A673 (cell line): ENCODE data around the gene LRRC43. TPM values are rescaled to one million over a fixed set of nuclear protein-coding genes. Genes with fewer than 3 reads are reported as not detected.

Experiments used
- BruUV-seq: library from RNA; stranded (reverse); fragments of 400-500 nt; replicated peaks from 2 replicates; lab custom pipeline; 2021; lab: Mats Ljungman, UMichigan
- CTCF ChIA-PET: fragments of 300-600 bp; sonication (Branson Sonifier 250); formaldehyde crosslinking; loops from one replicate; lab custom pipeline; 2022; ENCODE audit warnings: antibody characterized with exemption; lab: Charles Lee
- POLR2A ChIA-PET: fragments of 300-600 bp; sonication (Branson Sonifier 250); formaldehyde crosslinking; loops from one replicate; lab custom pipeline; 2022; ENCODE audit warnings: antibody characterized with exemption; ENCODE audit not compliant: low non-redundant PET; lab: Charles Lee
- DNase-seq: peaks from one replicate; pipeline ENCODE4 v3.0.0-alpha.2; 2015; ENCODE audit warnings: low spot score
- H3K27ac ChIP-seq: fragments of 200-600 bp; sonication (generic); 2 replicates; pipeline ENCODE4 v1.5.1; 2016; ENCODE audit warnings: mixed run types, low read depth, mild to moderate bottlenecking, mixed read lengths, antibody characterized with exemption, low read length; ENCODE audit not compliant: poor library complexity, severe bottlenecking
- H3K27me3 ChIP-seq: fragments of 200-600 bp; sonication (generic); replicated peaks from 2 replicates; pipeline ENCODE4 v1.6.1; 2017; ENCODE audit warnings: mixed run types, low read depth, mild to moderate bottlenecking, mixed read lengths, antibody characterized with exemption, low read length; ENCODE audit not compliant: insufficient read depth, poor library complexity
- H3K36me3 ChIP-seq: fragments of 200-600 bp; sonication (generic); 2 replicates; pipeline ENCODE4 v1.6.1; 2016; ENCODE audit warnings: mixed run types, mild to moderate bottlenecking, mixed read lengths, antibody characterized with exemption, low read length; ENCODE audit not compliant: insufficient read depth, poor library complexity, severe bottlenecking
- H3K4me1 ChIP-seq: fragments of 200-600 bp; sonication (generic); 2 replicates; pipeline ENCODE4 v1.6.1; 2017; ENCODE audit warnings: mixed run types, mild to moderate bottlenecking, mixed read lengths, antibody characterized with exemption, low read length; ENCODE audit not compliant: insufficient read depth, poor library complexity, severe bottlenecking
- H3K4me3 ChIP-seq: fragments of 200-600 bp; sonication (generic); 2 replicates; pipeline ENCODE4 v1.5.1; 2016; ENCODE audit warnings: low read depth, mixed run types, mild to moderate bottlenecking, mixed read lengths, low read length; ENCODE audit not compliant: poor library complexity, severe bottlenecking
- H3K9me3 ChIP-seq: fragments of 200-600 bp; sonication (generic); 2 replicates; pipeline ENCODE4 v1.6.1; 2016; ENCODE audit warnings: mixed run types, low read depth, mild to moderate bottlenecking, mixed read lengths, antibody characterized with exemption, low read length; ENCODE audit not compliant: poor library complexity, severe bottlenecking
- CTCF ChIP-seq: fragments of 300-800, 200-600 bp; sonication (generic); conservative IDR thresholded peaks from 2 replicates; pipeline ENCODE4 v1.5.1; 2017; ENCODE audit warnings: low read depth, mild to moderate bottlenecking, antibody characterized with exemption, low read length, moderate library complexity, mixed read lengths
- EZH2 ChIP-seq: fragments of 200-600 bp; sonication (generic); IDR thresholded peaks from 2 replicates; pipeline ENCODE4 v1.6.1; 2017; ENCODE audit warnings: borderline replicate concordance, low read depth, mild to moderate bottlenecking, mixed read lengths, antibody characterized with exemption, low read length; ENCODE audit not compliant: poor library complexity, severe bottlenecking
- intact Hi-C: fragments of 100-400 bp; cut with micrococcal nuclease; formaldehyde crosslinking; loops from one replicate; pipeline ENCODE4 v1.10.0; 2022; ENCODE audit not compliant: unreplicated experiment
- total RNA-seq: library from RNA; stranded (reverse); gene quantifications from 2 replicates; pipeline ENCODE4 v1.2.3, GENCODE V29; 2021

Gene LRRC43
- total RNA-seq, 1 experiment from 2014 or later, result not detected

DNA sequence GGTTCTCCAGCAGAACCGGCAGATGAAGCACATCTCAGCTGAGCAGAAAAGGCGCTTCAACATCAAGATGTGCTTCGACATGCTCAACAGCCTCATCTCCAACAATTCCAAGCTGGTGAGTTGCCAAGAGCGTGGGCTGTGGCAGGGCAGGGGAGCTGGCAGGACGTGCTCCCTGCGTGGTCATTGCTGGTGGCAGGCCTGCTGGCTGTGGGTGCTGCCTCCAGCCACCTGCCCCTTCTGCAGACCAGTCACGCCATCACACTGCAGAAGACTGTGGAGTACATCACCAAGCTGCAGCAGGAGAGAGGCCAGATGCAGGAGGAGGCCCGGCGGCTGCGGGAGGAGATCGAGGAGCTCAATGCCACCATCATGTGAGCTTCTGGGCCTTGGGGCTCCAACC, 44.7 kb upstream of the LRRC43 start:
- no peak for DNase-seq
- H3K27ac ChIP-seq, result no peak overlapping the region
- H3K4me3 ChIP-seq, result no peak overlapping the region
- CTCF ChIA-PET, result no interaction called here
- POLR2A ChIA-PET, result no interaction called here
- no peaks in the 10 kb centered on the region for H3K36me3 ChIP-seq
- H3K4me1 ChIP-seq, result no peaks in the 10 kb centered on the region
- no peaks in the 10 kb centered on the region for H3K27me3 ChIP-seq
- BruUV-seq, result no TSS peak
- TF ChIP-seq CTCF, result no peak
- TF ChIP-seq EZH2, result no peak
- H3K9me3 ChIP-seq, result no peaks in the 10 kb centered on the region
- intact Hi-C loops, result no loop called here

DNA sequence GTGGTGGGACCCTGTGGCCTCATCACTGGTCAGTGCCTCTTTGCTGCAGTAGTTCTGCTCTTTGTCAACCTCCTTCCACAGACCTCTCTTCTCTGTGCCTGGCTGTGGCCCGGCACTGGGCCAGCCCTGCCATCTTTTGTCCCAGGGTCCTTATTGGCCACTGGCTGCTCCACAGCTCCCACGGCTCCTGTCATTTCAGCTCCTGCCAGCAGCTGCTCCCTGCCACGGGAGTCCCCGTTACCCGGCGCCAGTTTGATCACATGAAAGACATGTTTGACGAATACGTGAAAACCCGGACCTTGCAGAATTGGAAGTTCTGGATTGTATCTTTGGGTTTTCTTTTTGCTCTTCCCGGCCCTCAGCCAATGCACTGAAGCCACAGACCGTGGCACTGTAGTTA, 44.3 kb upstream of the LRRC43 start:
- ChIA-PET CTCF (no interaction called here), POLR2A (no interaction called here)
- no peaks in the 10 kb centered on the region for H3K9me3 ChIP-seq
- DNase-seq, result no peak
- no TSS peak for BruUV-seq
- H3K4me3 ChIP-seq, result no peak overlapping the region
- TF ChIP-seq EZH2, result no peak
- TF ChIP-seq CTCF, result no peak
- intact Hi-C loops, result no loop called here
- H3K36me3 ChIP-seq, result no peaks in the 10 kb centered on the region
- H3K27me3 ChIP-seq, result no peaks in the 10 kb centered on the region
- no peaks in the 10 kb centered on the region for H3K4me1 ChIP-seq
- H3K27ac ChIP-seq, result no peak overlapping the region

GRCh38 chr12:122139266-122139665, 43.7 kb upstream of the LRRC43 start:
- no peaks in the 10 kb centered on the region for H3K4me1 ChIP-seq
- POLR2A ChIA-PET, result interaction anchor here (0.7 kb wide), 1 partner anchor 76 kb away, joined by 3 read pairs; no protein-coding TSS in a partner anchor
- BruUV-seq, result no TSS peak
- no peak overlapping the region for H3K4me3 ChIP-seq
- no peak for DNase-seq
- H3K27me3 ChIP-seq, result no peaks in the 10 kb centered on the region
- CTCF ChIA-PET, result no interaction called here
- H3K9me3 ChIP-seq, result no peaks in the 10 kb centered on the region
- H3K36me3 ChIP-seq, result no peaks in the 10 kb centered on the region
- intact Hi-C loops, result no loop called here
- TF ChIP-seq CTCF (no peak), EZH2 (no peak)
- H3K27ac ChIP-seq, result no peak overlapping the region
